ENCODE results near the gene SCUBE3.

The SCUBE3 gene

DNA sequence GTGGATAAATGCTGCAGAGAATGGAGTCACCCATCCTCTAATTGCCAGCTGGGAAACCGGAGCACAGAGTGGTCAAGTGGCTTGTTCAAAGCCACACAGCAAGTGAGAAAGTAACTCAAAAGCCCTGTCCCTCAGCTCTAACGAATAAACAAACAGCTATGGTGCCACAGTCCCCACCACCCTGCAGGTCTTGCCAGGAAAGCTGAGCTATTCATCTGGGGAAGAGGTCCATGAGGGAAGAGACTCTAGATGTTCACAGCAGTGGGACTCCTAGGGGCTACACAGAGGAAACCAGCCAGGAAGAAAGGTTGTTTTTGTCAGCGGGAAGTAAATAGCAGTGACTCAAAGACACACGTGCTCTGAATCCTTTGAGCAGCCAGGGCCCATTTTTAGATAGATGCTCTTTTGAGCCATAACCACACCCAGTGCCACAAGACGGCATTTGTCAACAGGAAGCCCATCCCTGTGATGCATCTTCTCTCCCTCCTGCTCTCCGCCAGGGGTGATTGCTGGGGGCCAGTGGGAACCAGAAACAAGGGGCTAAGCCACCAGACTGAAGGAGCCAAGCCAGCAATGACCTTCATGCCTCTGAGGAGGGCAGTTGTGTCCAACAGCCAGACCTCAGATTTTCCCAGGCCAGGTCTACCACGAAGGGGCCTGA lies 40.2 kb upstream of the SCUBE3 start:
- H3K27ac ChIP-seq: no peak overlapping the region
- peaks cover 0 to 7% (median 3%) of the 10 kb centered on the region in 4 donors for H3K4me1 ChIP-seq
- H3K36me3 ChIP-seq: no peaks in the 10 kb centered on the region
- intact Hi-C loops (cut with DNase I; ENCODE audit: low total_unique reads): no loop called here
- DNase-seq: no peak
- H3K4me3 ChIP-seq: no peak overlapping the region
- H3K27me3 ChIP-seq: no peaks in the 10 kb centered on the region
- TF ChIP-seq, protein P1, sequence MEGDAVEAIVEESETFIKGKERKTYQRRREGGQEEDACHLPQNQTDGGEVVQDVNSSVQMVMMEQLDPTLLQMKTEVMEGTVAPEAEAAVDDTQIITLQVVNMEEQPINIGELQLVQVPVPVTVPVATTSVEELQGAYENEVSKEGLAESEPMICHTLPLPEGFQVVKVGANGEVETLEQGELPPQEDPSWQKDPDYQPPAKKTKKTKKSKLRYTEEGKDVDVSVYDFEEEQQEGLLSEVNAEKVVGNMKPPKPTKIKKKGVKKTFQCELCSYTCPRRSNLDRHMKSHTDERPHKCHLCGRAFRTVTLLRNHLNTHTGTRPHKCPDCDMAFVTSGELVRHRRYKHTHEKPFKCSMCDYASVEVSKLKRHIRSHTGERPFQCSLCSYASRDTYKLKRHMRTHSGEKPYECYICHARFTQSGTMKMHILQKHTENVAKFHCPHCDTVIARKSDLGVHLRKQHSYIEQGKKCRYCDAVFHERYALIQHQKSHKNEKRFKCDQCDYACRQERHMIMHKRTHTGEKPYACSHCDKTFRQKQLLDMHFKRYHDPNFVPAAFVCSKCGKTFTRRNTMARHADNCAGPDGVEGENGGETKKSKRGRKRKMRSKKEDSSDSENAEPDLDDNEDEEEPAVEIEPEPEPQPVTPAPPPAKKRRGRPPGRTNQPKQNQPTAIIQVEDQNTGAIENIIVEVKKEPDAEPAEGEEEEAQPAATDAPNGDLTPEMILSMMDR (IDR thresholded peaks at IDR 0.05): no peak
- no peaks in the 10 kb centered on the region for H3K9me3 ChIP-seq

DNA sequence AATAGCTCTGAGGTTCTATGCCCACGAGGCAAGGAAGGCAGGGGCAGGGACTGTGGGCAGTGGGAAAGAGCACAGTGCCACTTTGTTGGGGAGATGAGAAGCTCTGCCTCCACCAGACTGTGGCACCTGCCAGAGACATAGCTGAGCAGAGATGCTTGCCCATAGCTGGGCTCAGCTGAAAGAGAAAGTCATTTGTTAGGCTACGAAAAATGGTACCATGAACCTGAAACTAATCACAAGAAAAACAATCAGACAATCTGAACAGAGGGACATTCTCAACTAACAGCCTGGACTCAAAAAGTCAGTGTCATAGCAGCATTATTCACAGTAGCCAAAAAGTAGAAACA lies 39.7 kb upstream of the SCUBE3 start:
- no peaks in the 10 kb centered on the region for H3K36me3 ChIP-seq
- TF ChIP-seq, protein P1 (IDR thresholded peaks at IDR 0.05): no peak
- no peak for DNase-seq
- no peaks in the 10 kb centered on the region for H3K27me3 ChIP-seq
- intact Hi-C loops (cut with DNase I; ENCODE audit: low total_unique reads): no loop called here
- H3K9me3 ChIP-seq: no peaks in the 10 kb centered on the region
- H3K4me1 ChIP-seq: peaks cover 1 to 12% (median 7%) of the 10 kb centered on the region in 4 donors
- no peak overlapping the region for H3K27ac ChIP-seq
- H3K4me3 ChIP-seq: no peak overlapping the region

DNA sequence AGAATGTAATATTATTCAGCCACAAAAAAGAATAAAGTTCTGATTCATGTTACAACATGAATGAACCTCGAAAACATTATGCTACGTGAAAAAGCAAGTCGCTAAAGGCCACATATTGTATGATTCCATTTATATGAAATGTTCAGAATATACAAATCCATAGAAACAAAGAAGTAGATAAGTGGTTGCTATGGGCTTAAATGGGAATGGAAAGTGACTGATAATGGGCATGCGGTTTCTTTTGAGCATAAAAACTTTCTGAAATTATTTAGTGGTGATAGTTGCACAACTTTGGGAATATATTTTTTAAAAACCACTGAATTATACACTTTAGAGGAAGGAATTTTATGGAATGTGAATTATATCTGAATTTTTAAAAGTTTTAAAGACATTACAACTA lies 39.3 kb upstream of the SCUBE3 start:
- no peak for DNase-seq
- Histone ChIP-seq H3K9me3 (no peaks in the 10 kb centered on the region), H3K27ac (no peak overlapping the region), H3K4me1 (peaks cover 6 to 16% (median 12%) of the 10 kb centered on the region in 4 donors), H3K27me3 (no peaks in the 10 kb centered on the region), H3K36me3 (no peaks in the 10 kb centered on the region), H3K4me3 (no peak overlapping the region)
- TF ChIP-seq, protein P1 (IDR thresholded peaks at IDR 0.05): no peak
- intact Hi-C loops (cut with DNase I; ENCODE audit: low total_unique reads): no loop called here

DNA sequence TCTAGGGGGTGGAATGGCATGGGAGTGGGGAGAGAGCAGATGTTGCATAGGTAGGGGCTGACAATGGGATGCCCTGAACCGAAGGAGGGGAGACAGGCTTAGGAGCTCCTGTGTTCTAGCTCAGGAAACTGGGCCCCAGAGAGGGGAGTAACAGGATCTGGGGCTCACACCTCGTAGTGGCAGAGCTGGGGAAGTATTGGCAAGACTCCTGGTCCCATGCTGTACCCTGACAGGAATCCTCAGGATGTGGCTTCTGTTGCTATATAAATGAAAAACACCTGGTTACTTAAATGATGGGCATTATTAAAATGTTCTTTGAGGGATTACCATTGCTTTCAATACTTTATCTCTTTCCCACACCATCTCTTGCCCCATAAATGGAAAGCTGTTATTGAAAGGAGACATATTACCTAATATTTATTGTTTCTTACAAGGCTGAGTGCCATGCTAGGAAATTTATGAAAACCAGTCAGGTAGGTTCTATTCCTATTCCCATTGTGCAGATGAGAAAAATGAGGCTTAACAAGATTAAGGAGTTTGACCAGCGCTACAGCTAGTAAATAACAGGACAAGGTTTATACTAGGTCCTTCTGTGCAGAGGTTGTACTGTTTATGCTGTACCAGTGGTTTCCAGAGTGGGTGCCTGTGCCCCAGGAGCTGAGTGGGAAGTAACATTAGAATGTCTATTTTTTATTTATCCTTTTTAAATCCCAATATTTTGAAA lies 37.3 kb upstream of the SCUBE3 start:
- Histone ChIP-seq H3K9me3 (no peaks in the 10 kb centered on the region), H3K4me1 (peaks cover 8 to 35% (median 23%) of the 10 kb centered on the region in 4 donors), H3K27me3 (no peaks in the 10 kb centered on the region), H3K27ac (no peak overlapping the region), H3K36me3 (no peaks in the 10 kb centered on the region), H3K4me3 (no peak overlapping the region)
- intact Hi-C loops (cut with DNase I; ENCODE audit: low total_unique reads): no loop called here
- TF ChIP-seq, protein P1 (IDR thresholded peaks at IDR 0.05): no peak
- no peak for DNase-seq

DNA sequence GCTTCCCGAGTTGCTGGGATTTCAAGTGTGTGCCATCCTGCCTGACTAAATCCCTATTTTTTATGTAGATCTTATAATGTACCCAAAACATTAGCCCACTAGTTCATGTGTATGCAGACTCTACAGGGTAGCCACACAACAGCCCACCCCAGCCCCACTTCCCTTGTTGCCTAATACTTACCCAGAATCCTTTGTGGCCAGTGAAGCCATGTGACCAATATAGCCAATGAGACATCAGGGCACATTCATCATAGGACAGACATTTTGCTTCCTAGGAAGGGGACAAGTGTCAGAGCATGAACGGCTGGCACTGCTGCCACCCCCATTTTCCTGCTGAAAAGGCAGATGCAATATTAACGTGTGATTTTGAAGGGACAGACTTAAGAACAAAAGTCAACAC lies 36.6 kb upstream of the SCUBE3 start:
- no peak for DNase-seq
- TF ChIP-seq, protein P1 (IDR thresholded peaks at IDR 0.05): no peak
- Histone ChIP-seq H3K4me1 (peaks cover 8 to 42% (median 29%) of the 10 kb centered on the region in 4 donors), H3K9me3 (no peaks in the 10 kb centered on the region), H3K36me3 (no peaks in the 10 kb centered on the region), H3K4me3 (no peak overlapping the region), H3K27me3 (no peaks in the 10 kb centered on the region), H3K27ac (no peak overlapping the region)
- intact Hi-C loops (cut with DNase I; ENCODE audit: low total_unique reads): no loop called here

All from tibial artery (tissue), 4 donors.